OCI-LY3 (cell line): ENCODE data around the gene NRSN1.

Experiments used
- H2AFZ ChIP-seq: fragments of 200-600, 300-600 bp; shearing (Covaris generic); 2 replicates; pipeline ENCODE4 v1.6.0; 2014; ENCODE audit warnings: antibody characterized with exemption, low read depth, low read length
- H3K27ac ChIP-seq: fragments of 200-600, 300-600 bp; sonication (generic); 2 replicates; pipeline ENCODE4 v1.5.1; 2014; ENCODE audit warnings: mild to moderate bottlenecking, low read length, moderate library complexity, mixed read lengths
- H3K27me3 ChIP-seq: fragments of 200-600, 300-600 bp; sonication (generic); 2 replicates; pipeline ENCODE4 v1.6.1; 2014; ENCODE audit warnings: low read depth, low read length, mixed read lengths
- H3K36me3 ChIP-seq: fragments of 200-600, 300-600 bp; sonication (generic); replicated peaks from 2 replicates; pipeline ENCODE3; 2014; ENCODE audit warnings: low read depth, low read length, mixed read lengths
- H3K4me1 ChIP-seq: fragments of 300-600, 200-600 bp; sonication (generic); 2 replicates; pipeline ENCODE4 v1.6.1; 2014; ENCODE audit warnings: low read length, mixed read lengths
- H3K4me2 ChIP-seq: fragments of 200-600, 300-600 bp; sonication (generic); 2 replicates; pipeline ENCODE4 v1.6.1; 2014; ENCODE audit warnings: low read length, mixed read lengths
- H3K4me3 ChIP-seq: fragments of 300-600, 200-600 bp; sonication (generic); 2 replicates; pipeline ENCODE4 v1.5.1; 2014; ENCODE audit warnings: antibody characterized with exemption, mild to moderate bottlenecking, low read length, moderate library complexity
- H3K79me2 ChIP-seq: fragments of 300-600, 200-600 bp; shearing (Covaris generic); 2 replicates; pipeline ENCODE4 v1.6.1; 2014; ENCODE audit warnings: mild to moderate bottlenecking, low read length, mixed read lengths
- H3K9ac ChIP-seq: fragments of 300-600, 200-600 bp; shearing (Covaris generic); 2 replicates; pipeline ENCODE4 v1.6.0; 2014; ENCODE audit warnings: mild to moderate bottlenecking, low read length, moderate library complexity
- H3K9me3 ChIP-seq: fragments of 200-600, 300-600 bp; shearing (Covaris generic); 2 replicates; pipeline ENCODE4 v1.6.1; 2014; ENCODE audit warnings: low read length, mixed read lengths; ENCODE audit not compliant: insufficient read depth
- H4K20me1 ChIP-seq: fragments of 200-600, 300-600 bp; sonication (generic); 2 replicates; pipeline ENCODE4 v1.6.1; 2016; ENCODE audit warnings: low read length, mixed read lengths; ENCODE audit not compliant: insufficient read depth
- CTCF ChIP-seq: fragments of 200-600, 300-600 bp; sonication (generic); IDR thresholded peaks from 2 replicates; pipeline ENCODE4 v1.5.1; 2014; ENCODE audit warnings: antibody characterized with exemption, low read length, low read depth
- EZH2phosphoT487 ChIP-seq: fragments of 200-600 bp; shearing (Covaris generic); IDR thresholded peaks from 2 replicates; pipeline ENCODE4 v1.6.1; 2018; ENCODE audit warnings: antibody characterized with exemption, mixed run types, low read depth

The NRSN1 gene

GRCh38 chr6:24117021-24117420 is 9.0 kb upstream of the NRSN1 start:
- no peak overlapping the region for H3K4me3 ChIP-seq
- H4K20me1 ChIP-seq = no peaks in the 10 kb centered on the region
- TF ChIP-seq CTCF (no peak), EZH2phosphoT487 (no peak)
- no peak overlapping the region for H3K27ac ChIP-seq
- H3K4me2 ChIP-seq = no peak overlapping the region
- no peaks in the 10 kb centered on the region for H3K27me3 ChIP-seq
- H2AFZ ChIP-seq = no peak overlapping the region
- H3K9me3 ChIP-seq = no peaks in the 10 kb centered on the region
- H3K79me2 ChIP-seq = no peaks in the 10 kb centered on the region
- H3K4me1 ChIP-seq = no peaks in the 10 kb centered on the region
- no peak overlapping the region for H3K9ac ChIP-seq
- H3K36me3 ChIP-seq = no peaks in the 10 kb centered on the region

- TF ChIP-seq CTCF = no peak
- no peak for TF ChIP-seq EZH2phosphoT487
- no peaks in the 10 kb centered on the region for H4K20me1 ChIP-seq
- H3K9ac ChIP-seq = no peak overlapping the region
- H3K27me3 ChIP-seq = no peaks in the 10 kb centered on the region
- no peak overlapping the region for H2AFZ ChIP-seq
- no peaks in the 10 kb centered on the region for H3K4me1 ChIP-seq
- no peaks in the 10 kb centered on the region for H3K79me2 ChIP-seq
- H3K27ac ChIP-seq = no peak overlapping the region
- no peaks in the 10 kb centered on the region for H3K36me3 ChIP-seq
- no peaks in the 10 kb centered on the region for H3K9me3 ChIP-seq
- H3K4me3 ChIP-seq = no peak overlapping the region
- H3K4me2 ChIP-seq = no peak overlapping the region
These were observed 3.9 kb upstream of the NRSN1 start for GRCh38 chr6:24122139-24122538.

GRCh38 chr6:24126586-24127192 is 674 bp downstream of the NRSN1 start:
- no peak overlapping the region for H2AFZ ChIP-seq
- H3K4me3 ChIP-seq = no peak overlapping the region
- H3K79me2 ChIP-seq = no peaks in the 10 kb centered on the region
- no peaks in the 10 kb centered on the region for H3K4me1 ChIP-seq
- TF ChIP-seq CTCF (no peak), EZH2phosphoT487 (no peak)
- no peaks in the 10 kb centered on the region for H4K20me1 ChIP-seq
- H3K4me2 ChIP-seq = no peak overlapping the region
- H3K27me3 ChIP-seq = no peaks in the 10 kb centered on the region
- no peaks in the 10 kb centered on the region for H3K36me3 ChIP-seq
- H3K27ac ChIP-seq = no peak overlapping the region
- H3K9me3 ChIP-seq = no peaks in the 10 kb centered on the region
- H3K9ac ChIP-seq = no peak overlapping the region

- Histone ChIP-seq H4K20me1 (no peaks in the 10 kb centered on the region), H3K4me1 (no peaks in the 10 kb centered on the region), H3K9ac (no peak overlapping the region), H3K4me3 (no peak overlapping the region), H3K36me3 (no peaks in the 10 kb centered on the region), H3K27me3 (no peaks in the 10 kb centered on the region), H2AFZ (no peak overlapping the region), H3K4me2 (no peak overlapping the region), H3K9me3 (no peaks in the 10 kb centered on the region), H3K27ac (no peak overlapping the region), H3K79me2 (no peaks in the 10 kb centered on the region)
- TF ChIP-seq CTCF (no peak), EZH2phosphoT487 (no peak)
These were observed 1.3 kb downstream of the NRSN1 start for GRCh38 chr6:24127316-24127715.
